WTC11 (cell line): ENCODE results near the gene CAMK2B. TPM values are rescaled to one million over a fixed set of nuclear protein-coding genes. Genes with fewer than 3 reads are reported as not detected.

ENCODE experiments used
- ATAC-seq: fragments of 200-7000 bp; cut with Tn5 transposase; 2 replicates; pipeline ENCODE4 v1.10.0; 2021; ENCODE audit warnings: mild to moderate bottlenecking, moderate library complexity
- CTCF ChIA-PET: fragments of 300-600 bp; sonication (Branson Sonifier 250); formaldehyde crosslinking; loops from one replicate; lab custom pipeline; 2021; ENCODE audit warnings: antibody characterized with exemption; lab: Charles Lee
- POLR2A ChIA-PET: fragments of 350-600 bp; sonication (Branson Sonifier 250); formaldehyde crosslinking; loops from one replicate; lab custom pipeline; 2021; ENCODE audit warnings: antibody characterized with exemption; lab: Charles Lee
- DNase-seq: peaks from one replicate; pipeline ENCODE4 v3.0.0; 2021; ENCODE audit warnings: low spot score
- H3K27ac Mint-ChIP-seq: 2 replicates; pipeline ENCODE4 v1.8.0; 2021; ENCODE audit warnings: mixed read lengths
- H3K27me3 Mint-ChIP-seq: 2 replicates; pipeline ENCODE4 v1.8.0; 2021; ENCODE audit warnings: low read depth, mild to moderate bottlenecking, moderate library complexity, mixed read lengths
- H3K36me3 Mint-ChIP-seq: 2 replicates; pipeline ENCODE4 v1.8.0; 2021; ENCODE audit warnings: mixed read lengths
- H3K4me1 Mint-ChIP-seq: 2 replicates; pipeline ENCODE4 v1.8.0; 2022; ENCODE audit warnings: mixed read lengths
- H3K4me3 Mint-ChIP-seq: 2 replicates; pipeline ENCODE4 v1.8.0; 2021; ENCODE audit warnings: mild to moderate bottlenecking, moderate library complexity, mixed read lengths
- H3K9me3 Mint-ChIP-seq: 2 replicates; pipeline ENCODE4 v1.8.0; 2021; ENCODE audit warnings: mixed read lengths
- CREM ChIP-seq: sonication (generic); formaldehyde crosslinking; IDR thresholded peaks from 2 replicates; pipeline ENCODE4 v1.8.1; 2022; ENCODE audit warnings: mild to moderate bottlenecking, missing genetic modification reagents, moderate library complexity
- GABPB1 ChIP-seq: sonication (generic); formaldehyde crosslinking; IDR thresholded peaks from 2 replicates; pipeline ENCODE4 v1.8.1; 2023; ENCODE audit warnings: mild to moderate bottlenecking, missing genetic modification reagents
- HMGA2 ChIP-seq: fragments of 250-450 bp; sonication (Bioruptor Pico); IDR thresholded peaks from 2 replicates; pipeline ENCODE4 v1.4.0; 2021; ENCODE audit warnings: mild to moderate bottlenecking, moderate library complexity
- NFE2L1 ChIP-seq: sonication (generic); formaldehyde crosslinking; IDR thresholded peaks from 2 replicates; pipeline ENCODE4 v1.8.1; 2023; ENCODE audit warnings: missing genetic modification reagents
- ZNF138 ChIP-seq: sonication (generic); formaldehyde crosslinking; conservative IDR thresholded peaks from 2 replicates; pipeline ENCODE4 v1.8.1; 2022; ENCODE audit warnings: mild to moderate bottlenecking, moderate library complexity, missing genetic modification reagents
- total RNA-seq: library from RNA; stranded (reverse); gene quantifications from 3 replicates; pipeline ENCODE4 v1.2.3, GENCODE V29; 2021
- TF ChIP-seq, protein P1 (sequence below): fragments of 250-450 bp; sonication (Bioruptor Pico); IDR thresholded peaks from 2 replicates; pipeline ENCODE4 v1.9.0; 2021; ENCODE audit warnings: mild to moderate bottlenecking, borderline replicate concordance
- TF ChIP-seq, protein P2 (sequence below): sonication (generic); formaldehyde crosslinking; IDR thresholded peaks from 2 replicates; pipeline ENCODE4 v1.8.0; 2023; ENCODE audit warnings: mild to moderate bottlenecking, missing genetic modification reagents
- TF ChIP-seq, protein P3 (sequence below): sonication (generic); formaldehyde crosslinking; IDR thresholded peaks from 2 replicates; pipeline ENCODE4 v1.8.0; 2022; ENCODE audit warnings: mild to moderate bottlenecking, missing genetic modification reagents
- TF ChIP-seq, protein P4 (sequence below): sonication (generic); formaldehyde crosslinking; IDR thresholded peaks from 2 replicates; pipeline ENCODE4 v1.8.0; 2022; ENCODE audit warnings: mild to moderate bottlenecking, missing genetic modification reagents
- TF ChIP-seq, protein P5 (sequence below): sonication (generic); formaldehyde crosslinking; IDR thresholded peaks from 2 replicates; pipeline ENCODE4 v1.8.1; 2022; ENCODE audit warnings: mild to moderate bottlenecking, missing genetic modification reagents, moderate library complexity, borderline replicate concordance
- TF ChIP-seq, protein P6 (sequence below): sonication (generic); formaldehyde crosslinking; IDR thresholded peaks from 2 replicates; pipeline ENCODE4 v1.8.0; 2022; ENCODE audit warnings: mild to moderate bottlenecking, missing genetic modification reagents
- TF ChIP-seq, protein P7 (sequence below): sonication (generic); formaldehyde crosslinking; IDR thresholded peaks from 2 replicates; pipeline ENCODE4 v1.8.1; 2022; ENCODE audit warnings: low read depth, mild to moderate bottlenecking, moderate library complexity, missing genetic modification reagents, borderline replicate concordance

CAMK2B gene
- total RNA-seq, 1 experiment from 2014 or later: 0.44 TPM

DNA sequence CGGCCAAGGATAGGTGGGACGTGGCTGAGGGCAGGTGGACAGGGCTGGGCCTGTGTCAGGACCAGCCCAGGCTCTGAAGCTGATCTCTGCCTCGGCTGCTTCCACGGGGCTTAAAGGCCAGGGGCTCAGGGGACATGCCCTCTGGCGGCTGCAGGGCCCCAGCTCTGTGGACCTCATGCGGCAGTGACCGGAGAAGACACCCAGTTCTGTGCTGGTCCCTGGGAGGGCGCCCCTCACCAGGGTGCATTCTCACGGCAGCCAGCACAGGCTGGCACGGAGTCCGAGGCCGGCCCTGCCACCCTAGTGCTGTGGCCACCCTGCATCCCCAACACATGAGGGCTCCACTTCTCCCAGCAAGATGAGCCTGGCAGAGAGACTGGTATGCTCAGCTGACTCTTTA, 94.3 kb downstream of the CAMK2B start (continued):
- TF ChIP-seq, protein P1, sequence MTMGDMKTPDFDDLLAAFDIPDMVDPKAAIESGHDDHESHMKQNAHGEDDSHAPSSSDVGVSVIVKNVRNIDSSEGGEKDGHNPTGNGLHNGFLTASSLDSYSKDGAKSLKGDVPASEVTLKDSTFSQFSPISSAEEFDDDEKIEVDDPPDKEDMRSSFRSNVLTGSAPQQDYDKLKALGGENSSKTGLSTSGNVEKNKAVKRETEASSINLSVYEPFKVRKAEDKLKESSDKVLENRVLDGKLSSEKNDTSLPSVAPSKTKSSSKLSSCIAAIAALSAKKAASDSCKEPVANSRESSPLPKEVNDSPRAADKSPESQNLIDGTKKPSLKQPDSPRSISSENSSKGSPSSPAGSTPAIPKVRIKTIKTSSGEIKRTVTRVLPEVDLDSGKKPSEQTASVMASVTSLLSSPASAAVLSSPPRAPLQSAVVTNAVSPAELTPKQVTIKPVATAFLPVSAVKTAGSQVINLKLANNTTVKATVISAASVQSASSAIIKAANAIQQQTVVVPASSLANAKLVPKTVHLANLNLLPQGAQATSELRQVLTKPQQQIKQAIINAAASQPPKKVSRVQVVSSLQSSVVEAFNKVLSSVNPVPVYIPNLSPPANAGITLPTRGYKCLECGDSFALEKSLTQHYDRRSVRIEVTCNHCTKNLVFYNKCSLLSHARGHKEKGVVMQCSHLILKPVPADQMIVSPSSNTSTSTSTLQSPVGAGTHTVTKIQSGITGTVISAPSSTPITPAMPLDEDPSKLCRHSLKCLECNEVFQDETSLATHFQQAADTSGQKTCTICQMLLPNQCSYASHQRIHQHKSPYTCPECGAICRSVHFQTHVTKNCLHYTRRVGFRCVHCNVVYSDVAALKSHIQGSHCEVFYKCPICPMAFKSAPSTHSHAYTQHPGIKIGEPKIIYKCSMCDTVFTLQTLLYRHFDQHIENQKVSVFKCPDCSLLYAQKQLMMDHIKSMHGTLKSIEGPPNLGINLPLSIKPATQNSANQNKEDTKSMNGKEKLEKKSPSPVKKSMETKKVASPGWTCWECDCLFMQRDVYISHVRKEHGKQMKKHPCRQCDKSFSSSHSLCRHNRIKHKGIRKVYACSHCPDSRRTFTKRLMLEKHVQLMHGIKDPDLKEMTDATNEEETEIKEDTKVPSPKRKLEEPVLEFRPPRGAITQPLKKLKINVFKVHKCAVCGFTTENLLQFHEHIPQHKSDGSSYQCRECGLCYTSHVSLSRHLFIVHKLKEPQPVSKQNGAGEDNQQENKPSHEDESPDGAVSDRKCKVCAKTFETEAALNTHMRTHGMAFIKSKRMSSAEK (CRISPR knock-in tag): no peak
- TF ChIP-seq HMGA2 (CRISPR knock-in tag) (no peak), NFE2L1 (no peak)
- TF ChIP-seq, protein P2, sequence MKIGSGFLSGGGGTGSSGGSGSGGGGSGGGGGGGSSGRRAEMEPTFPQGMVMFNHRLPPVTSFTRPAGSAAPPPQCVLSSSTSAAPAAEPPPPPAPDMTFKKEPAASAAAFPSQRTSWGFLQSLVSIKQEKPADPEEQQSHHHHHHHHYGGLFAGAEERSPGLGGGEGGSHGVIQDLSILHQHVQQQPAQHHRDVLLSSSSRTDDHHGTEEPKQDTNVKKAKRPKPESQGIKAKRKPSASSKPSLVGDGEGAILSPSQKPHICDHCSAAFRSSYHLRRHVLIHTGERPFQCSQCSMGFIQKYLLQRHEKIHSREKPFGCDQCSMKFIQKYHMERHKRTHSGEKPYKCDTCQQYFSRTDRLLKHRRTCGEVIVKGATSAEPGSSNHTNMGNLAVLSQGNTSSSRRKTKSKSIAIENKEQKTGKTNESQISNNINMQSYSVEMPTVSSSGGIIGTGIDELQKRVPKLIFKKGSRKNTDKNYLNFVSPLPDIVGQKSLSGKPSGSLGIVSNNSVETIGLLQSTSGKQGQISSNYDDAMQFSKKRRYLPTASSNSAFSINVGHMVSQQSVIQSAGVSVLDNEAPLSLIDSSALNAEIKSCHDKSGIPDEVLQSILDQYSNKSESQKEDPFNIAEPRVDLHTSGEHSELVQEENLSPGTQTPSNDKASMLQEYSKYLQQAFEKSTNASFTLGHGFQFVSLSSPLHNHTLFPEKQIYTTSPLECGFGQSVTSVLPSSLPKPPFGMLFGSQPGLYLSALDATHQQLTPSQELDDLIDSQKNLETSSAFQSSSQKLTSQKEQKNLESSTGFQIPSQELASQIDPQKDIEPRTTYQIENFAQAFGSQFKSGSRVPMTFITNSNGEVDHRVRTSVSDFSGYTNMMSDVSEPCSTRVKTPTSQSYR (CRISPR knock-in tag): no peak
- TF ChIP-seq, protein P3, sequence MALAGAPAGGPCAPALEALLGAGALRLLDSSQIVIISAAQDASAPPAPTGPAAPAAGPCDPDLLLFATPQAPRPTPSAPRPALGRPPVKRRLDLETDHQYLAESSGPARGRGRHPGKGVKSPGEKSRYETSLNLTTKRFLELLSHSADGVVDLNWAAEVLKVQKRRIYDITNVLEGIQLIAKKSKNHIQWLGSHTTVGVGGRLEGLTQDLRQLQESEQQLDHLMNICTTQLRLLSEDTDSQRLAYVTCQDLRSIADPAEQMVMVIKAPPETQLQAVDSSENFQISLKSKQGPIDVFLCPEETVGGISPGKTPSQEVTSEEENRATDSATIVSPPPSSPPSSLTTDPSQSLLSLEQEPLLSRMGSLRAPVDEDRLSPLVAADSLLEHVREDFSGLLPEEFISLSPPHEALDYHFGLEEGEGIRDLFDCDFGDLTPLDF (CRISPR knock-in tag): no peak
- TF ChIP-seq, all 79 proteins: peak for 0

DNA sequence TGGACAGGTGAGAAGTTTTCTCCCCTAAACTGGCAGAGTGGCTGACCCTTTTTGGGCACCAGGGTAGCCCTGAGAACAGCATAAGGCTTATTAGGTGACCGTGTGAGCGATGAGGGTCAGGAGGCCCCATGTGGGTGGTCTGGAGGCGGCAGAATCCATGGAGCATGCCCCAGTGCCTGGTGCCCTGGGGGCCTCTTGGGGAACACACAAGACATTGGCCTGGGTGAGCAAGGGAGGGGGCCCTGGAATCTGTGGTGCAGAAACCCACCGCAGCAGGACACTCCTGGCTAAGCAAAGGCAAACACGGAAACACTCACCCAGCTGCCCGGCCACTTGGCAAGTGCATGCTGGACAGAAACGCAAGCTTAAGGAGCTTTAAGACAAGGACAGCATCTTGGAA, 95.1 kb downstream of the CAMK2B start:
- Mint-ChIP-seq H3K36me3 (no peaks in the 10 kb centered on the region), H3K4me3 (no peak overlapping the region), H3K9me3 (no peaks in the 10 kb centered on the region), H3K27me3 (no peaks in the 10 kb centered on the region), H3K27ac (no peak overlapping the region), H3K4me1 (no peaks in the 10 kb centered on the region)
- ChIA-PET CTCF (interaction anchor here (1.0 to 1.2 kb wide), 2 partner anchors 9 to 12 kb away, joined by 3 to 6 read pairs; no protein-coding TSS in a partner anchor), POLR2A (no interaction called here)
- no peak for DNase-seq
- TF ChIP-seq CREM (CRISPR knock-in tag) (no peak), ZNF138 (no peak), GABPB1 (no peak)
- TF ChIP-seq, protein P4, sequence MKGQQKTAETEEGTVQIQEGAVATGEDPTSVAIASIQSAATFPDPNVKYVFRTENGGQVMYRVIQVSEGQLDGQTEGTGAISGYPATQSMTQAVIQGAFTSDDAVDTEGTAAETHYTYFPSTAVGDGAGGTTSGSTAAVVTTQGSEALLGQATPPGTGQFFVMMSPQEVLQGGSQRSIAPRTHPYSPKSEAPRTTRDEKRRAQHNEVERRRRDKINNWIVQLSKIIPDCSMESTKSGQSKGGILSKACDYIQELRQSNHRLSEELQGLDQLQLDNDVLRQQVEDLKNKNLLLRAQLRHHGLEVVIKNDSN: no peak
- TF ChIP-seq, protein P5, sequence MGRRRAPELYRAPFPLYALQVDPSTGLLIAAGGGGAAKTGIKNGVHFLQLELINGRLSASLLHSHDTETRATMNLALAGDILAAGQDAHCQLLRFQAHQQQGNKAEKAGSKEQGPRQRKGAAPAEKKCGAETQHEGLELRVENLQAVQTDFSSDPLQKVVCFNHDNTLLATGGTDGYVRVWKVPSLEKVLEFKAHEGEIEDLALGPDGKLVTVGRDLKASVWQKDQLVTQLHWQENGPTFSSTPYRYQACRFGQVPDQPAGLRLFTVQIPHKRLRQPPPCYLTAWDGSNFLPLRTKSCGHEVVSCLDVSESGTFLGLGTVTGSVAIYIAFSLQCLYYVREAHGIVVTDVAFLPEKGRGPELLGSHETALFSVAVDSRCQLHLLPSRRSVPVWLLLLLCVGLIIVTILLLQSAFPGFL (CRISPR knock-in tag): no peak
- TF ChIP-seq, protein P6, sequence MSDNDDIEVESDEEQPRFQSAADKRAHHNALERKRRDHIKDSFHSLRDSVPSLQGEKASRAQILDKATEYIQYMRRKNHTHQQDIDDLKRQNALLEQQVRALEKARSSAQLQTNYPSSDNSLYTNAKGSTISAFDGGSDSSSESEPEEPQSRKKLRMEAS (CRISPR knock-in tag): no peak
- TF ChIP-seq, protein P7, sequence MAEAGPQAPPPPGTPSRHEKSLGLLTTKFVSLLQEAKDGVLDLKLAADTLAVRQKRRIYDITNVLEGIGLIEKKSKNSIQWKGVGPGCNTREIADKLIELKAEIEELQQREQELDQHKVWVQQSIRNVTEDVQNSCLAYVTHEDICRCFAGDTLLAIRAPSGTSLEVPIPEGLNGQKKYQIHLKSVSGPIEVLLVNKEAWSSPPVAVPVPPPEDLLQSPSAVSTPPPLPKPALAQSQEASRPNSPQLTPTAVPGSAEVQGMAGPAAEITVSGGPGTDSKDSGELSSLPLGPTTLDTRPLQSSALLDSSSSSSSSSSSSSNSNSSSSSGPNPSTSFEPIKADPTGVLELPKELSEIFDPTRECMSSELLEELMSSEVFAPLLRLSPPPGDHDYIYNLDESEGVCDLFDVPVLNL (CRISPR knock-in tag): no peak
- no peak for ATAC-seq
